ENCODE results near the gene KIF20B. TPM values are rescaled to one million over a fixed set of nuclear protein-coding genes. Genes with fewer than 3 reads are reported as not detected.
"Not testable (repeated sequence)": the region's sequence is repeated elsewhere in the genome, so short reads cannot be mapped to it uniquely, and the experiment has no call there.

The KIF20B gene
- total RNA-seq, 1 donor from 2014 or later = 5.4 TPM

DNA sequence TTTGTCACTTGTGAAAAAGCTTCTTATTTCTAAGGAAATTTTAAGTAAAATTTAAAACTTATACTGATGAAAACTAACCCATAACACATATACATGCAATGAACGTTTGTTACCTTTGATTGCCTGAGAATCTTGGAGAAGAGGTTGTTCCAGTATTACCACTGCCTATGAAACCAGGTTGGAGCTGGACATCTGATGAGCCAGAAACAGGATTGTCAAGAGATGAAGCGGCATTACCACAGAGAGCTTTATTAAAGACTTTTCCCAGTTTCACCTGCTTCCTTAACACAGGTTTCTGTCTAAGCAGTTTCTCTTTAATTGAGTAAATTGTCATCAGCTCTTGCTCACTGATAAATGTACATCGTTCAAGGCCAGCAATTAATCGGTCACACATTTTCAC lies 9.0 kb upstream of the KIF20B start:
- no peak for DNase-seq (ENCODE audit: low read depth)

DNA sequence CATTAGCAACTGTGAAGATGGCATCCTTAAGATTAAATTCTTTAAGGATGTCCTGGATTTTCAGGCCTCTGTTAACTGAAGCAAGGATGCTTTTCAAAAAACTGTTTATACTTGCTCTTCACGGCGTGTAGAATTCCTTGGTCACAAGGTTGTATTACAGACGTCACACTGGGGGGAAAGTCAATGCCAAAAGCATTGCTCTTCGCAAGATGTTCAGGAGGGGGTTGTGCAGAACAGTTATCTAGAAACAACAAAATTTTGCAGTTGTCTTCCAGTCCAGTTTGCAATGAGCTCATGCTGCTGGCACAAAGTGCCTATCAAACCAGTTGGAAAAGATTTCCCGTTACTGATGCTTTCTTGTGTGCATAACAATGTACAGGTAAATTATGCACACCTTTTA lies 8.2 kb upstream of the KIF20B start:
- no peak for DNase-seq (ENCODE audit: low read depth)

DNA sequence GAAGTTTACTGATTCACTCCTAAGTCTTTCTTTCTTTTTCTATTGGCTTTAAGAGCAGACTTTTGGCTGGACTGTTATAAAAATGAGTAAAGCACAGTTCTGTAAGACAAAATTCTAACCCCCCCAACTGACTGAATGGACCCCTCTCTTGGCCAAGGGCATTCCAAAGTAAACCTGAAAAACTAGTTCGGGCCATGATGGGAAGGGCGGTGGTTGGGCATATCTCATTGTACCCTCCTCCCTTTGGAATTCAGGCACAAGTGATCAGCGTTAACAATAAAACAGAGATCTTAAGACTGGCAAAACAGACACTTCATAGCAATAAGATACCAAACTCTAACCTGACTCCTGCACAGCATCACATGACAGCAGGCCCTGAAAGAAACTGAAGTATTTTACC lies 6.1 kb upstream of the KIF20B start:
- no peak for DNase-seq (ENCODE audit: low read depth)

DNA sequence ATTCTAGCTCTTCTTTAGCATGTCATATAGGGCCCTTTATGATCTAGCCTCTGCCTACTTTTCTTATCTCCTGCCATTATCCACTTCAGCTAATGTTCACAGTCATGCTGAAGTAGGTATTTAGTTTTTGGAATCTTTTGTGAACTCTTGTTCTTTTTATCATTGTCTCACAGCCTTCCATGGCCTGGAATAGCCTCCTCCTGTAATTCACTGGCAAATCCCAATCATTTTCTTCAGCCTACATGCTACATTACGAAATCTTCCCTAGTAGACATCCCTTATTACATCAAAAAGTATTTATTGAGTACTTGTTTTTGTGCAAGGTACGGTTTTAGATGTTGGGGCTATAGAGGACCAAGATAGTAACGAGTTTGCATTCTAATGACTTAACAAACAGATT lies 3.4 kb upstream of the KIF20B start:
- DNase-seq (ENCODE audit: low read depth) = no peak

DNA sequence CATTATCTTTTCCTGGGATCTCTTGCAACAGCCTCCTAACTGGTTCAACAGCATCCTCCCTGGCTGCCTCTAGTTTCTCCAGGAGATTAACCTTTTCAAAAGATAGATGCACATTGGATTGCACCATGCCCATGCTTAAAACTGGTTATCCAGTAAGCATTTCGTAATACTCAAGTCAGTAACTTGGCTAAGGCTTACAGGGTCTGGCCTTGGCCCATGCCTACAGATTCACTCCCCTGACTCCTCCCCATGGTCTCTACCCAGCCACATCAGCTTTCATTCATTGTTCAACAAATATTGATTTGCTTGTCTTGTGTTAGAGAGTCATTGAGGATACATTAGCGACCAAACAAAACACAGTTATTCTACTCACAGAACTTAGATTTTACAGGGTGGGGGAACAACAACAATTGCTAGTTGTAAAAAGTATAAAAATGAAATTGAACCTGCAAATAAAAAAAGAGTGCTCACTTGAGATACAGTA lies 1.8 kb upstream of the KIF20B start:
- DNase-seq (ENCODE audit: low read depth) = peak; percentile 58

GRCh38 chr10:89700923-89701241 lies 508 bp upstream of the KIF20B start:
- DNase-seq (ENCODE audit: low read depth) = no peak

GRCh38 chr10:89702121-89702480 lies 711 bp downstream of the KIF20B start:
- DNase-seq (ENCODE audit: low read depth) = peak; percentile 28

DNA sequence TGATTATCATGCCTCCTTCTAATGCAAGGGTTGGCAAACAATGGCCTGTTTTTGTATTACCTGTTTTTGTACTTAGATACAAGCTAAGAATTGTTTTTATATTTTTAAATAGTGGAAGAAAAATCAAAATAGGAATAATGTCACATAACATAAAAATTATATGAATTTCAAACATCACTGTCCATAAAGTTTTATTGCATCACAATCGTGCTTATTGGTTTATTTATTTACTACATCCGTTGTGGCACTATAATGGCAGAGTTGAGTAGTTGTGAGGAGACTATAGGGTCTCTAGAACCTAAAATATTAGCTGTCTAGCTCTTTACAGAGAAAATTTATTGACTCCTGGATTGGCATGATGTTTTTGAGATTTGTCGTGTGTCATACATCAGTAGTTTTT lies 4.1 kb downstream of the KIF20B start:
- DNase-seq (ENCODE audit: low read depth) = no peak

DNA sequence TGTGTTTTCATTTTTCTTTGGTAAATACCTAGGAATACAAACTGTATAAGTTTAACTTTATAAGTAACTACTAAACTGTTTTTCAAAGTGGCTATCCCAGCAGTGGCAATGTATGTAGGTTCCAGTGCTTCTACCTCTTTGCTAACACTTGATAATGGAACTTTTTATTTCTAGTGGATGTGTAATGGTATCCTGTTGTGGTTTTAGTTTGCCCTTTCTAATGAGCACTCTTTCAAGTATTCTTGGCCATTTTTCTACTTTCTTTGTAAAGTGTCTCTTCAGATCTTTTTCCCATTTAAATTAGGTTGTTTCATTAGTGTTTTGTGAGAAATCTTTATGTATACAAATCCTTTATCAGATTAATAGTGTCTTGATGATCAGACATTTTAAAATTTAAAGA lies 4.6 kb downstream of the KIF20B start:
- peak; percentile 32 for DNase-seq (ENCODE audit: low read depth)

- peak; percentile 10 for DNase-seq (ENCODE audit: low read depth)
Measured at GRCh38 chr10:89707372-89707771, 6.0 kb downstream of the KIF20B start.

DNA sequence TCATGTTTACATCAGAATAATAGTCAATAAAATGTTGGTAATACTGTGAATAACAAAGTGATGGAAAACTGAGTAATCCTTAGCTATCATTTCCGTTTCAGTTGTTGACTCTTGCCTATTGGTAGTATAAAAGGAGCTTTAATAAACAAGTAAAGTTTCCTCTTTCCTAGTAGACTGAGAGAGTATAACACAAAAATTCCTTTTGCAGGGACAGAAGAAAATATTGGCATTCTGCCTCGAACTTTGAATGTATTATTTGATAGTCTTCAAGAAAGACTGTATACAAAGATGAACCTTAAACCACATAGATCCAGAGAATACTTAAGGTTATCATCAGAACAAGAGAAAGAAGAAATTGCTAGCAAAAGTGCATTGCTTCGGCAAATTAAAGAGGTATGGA lies 9.4 kb downstream of the KIF20B start:
- no peak for DNase-seq (ENCODE audit: low read depth)

DNA sequence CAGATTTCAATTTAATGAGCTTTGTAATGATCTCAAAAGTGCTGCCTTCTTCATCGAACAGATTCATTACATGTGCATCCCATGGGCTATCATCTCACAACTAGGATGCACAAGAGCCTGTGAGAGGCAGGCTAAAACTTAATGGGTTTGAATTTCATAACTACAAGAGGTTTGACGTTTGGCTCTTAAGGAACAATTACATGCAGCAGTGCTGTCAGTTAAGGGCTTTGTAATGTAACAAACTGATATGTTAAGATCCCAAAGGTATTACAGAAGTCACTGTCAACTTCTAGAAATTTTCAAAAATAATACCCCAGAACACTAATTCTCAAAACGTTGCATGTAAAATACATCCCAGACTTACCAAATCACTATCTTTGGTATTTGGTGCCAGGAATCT lies 33.2 kb downstream of the KIF20B start:
- DNase-seq (ENCODE audit: low read depth) = no peak

DNA sequence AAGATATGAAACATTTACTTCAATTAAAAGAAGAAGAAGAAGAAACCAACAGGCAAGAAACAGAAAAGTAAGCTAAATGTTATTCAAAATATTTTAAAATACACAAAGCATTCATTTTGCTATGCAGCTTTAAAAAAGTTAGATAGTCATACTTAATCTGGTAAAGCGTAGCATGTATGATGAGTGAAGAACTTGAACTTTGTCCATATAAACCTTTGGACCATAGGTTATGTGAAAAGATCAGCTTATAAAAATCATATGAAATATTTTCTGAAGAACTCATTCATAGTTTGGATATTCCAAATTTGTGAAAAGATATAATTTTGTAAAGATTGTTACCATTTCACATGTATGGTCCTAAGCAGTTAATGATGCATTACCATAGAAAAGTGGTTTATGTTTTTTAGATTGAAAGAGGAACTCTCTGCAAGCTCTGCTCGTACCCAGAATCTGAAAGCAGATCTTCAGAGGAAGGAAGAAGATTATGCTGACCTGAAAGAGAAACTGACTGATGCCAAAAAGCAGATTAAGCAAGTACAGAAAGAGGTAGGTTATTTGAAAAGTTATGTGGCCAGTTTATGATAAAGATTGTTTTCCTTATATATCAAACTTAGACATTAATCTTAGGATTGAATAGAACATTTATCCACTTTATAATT lies 37.3 kb downstream of the KIF20B start:
- DNase-seq (ENCODE audit: low read depth) = no peak

DNA sequence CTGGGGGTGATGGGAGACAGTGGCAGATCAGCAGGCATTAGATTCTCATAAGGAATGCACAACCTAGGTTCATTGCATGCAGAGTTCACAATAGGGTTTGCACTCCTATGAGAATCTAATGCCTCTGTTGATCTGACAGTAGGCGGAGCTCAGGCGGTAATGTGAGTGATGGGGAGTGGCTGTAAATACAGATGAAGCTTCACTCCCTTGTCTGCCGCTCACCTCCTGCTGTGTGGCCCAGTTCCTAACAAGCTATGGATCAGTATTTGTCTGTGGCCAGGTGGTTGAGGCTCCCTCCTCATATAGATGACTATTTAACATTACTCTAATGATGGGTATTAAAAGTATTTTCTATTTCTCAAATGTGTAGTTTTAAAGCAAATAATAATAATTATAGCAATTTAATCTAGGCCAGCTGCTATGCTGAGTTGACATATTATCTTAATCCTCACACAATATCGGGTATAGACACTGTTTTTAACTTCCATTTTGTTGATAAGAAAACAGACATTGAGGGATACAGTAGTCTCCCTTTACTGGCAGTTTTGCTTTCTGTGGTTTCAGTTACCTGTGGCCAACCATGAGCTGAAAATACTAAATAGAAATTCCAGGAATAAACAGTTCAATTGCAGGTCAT lies 39.9 kb downstream of the KIF20B start:
- DNase-seq (ENCODE audit: low read depth) = no peak

DNA sequence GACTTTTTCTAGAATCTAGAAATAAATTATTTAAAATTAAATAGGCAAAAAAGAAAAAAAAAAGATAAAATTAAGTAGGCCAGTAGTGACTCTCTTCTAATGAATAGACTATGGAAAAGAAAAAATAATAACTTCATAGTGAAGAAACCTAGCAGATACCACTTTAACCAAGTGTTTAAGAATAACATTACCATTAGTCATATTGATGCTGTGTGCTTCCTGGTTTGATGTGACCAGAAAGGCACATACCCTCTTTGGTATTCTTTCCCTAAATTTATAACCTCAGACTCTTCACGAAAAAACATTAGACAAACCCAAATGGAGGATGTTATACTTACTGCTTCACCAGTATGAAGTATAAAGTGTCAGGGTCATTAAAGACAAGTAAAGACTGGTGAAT lies 42.6 kb downstream of the KIF20B start:
- peak; percentile 44 for DNase-seq (ENCODE audit: low read depth)

DNA sequence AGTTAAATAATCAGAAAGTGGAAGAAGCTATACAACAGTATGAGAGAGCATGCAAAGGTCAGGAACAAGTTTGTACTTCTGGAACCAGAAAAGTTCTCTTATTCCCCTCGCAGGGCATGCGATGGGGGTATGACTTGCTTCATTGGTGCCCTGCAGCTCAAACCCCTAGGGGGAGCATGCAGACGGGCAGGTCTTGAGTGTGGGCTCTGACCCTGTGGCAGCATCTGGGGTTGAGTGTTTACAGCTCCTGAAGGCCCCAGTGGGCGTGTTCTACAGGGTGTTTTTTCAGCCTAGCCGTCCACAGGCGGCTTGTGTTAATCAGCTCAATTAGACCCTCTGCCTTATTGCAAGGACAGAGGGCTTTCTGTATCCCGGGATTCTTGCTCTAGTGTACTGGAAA lies 44.5 kb downstream of the KIF20B start:
- no peak for DNase-seq (ENCODE audit: low read depth)

- DNase-seq (ENCODE audit: low read depth) = no peak
Measured at GRCh38 chr10:89750441-89750840, 49.1 kb downstream of the KIF20B start.

DNA sequence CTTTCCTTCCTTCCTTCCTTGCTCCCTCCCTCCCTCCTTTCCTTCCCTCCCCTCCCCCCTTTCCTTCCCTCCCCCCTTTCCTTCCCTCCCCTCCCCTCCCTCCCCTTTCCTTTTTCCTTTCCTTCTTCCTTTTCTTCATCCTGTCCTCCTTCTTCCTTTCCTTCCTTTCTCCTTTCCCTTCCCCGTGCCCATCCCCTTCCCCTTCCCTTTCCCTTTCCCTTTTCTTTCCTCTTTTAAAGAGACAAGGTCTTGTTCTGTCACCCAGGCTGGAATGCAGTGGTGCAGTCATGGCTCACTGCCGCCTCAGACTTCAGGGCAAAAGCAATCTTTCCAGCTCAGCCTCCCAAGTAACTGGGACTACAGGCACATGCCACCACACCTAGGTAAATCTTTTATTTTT lies 54.0 kb downstream of the KIF20B start:
- no peak for DNase-seq (ENCODE audit: low read depth)

GRCh38 chr10:89759531-89759930 lies 58.1 kb downstream of the KIF20B start:
- no peak for DNase-seq (ENCODE audit: low read depth)

DNA sequence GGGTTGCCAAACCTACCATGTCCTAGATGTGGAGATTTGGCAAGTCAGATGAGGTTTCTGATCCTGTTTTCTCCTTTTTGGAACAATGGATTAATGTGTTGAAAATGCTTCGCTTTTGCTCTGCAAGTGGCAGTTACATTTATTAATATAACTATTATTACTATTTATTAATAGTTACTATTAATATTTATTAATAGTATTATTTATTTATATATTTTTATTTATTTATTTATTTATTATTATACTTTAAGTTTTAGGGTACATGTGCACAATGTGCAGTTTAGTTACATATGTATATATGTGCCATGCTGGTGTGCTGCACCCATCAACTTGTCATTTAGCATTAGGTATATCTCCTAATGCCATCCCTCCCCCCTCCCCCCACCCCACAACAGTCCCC lies 62.3 kb downstream of the KIF20B start:
- not testable (repeated sequence) for DNase-seq (ENCODE audit: low read depth)

GRCh38 chr10:89771684-89772083 lies 70.3 kb downstream of the KIF20B start:
- no peak for DNase-seq (ENCODE audit: low read depth)

- DNase-seq (ENCODE audit: low read depth) = peak; percentile 33
Measured at GRCh38 chr10:89773081-89773480, 71.7 kb downstream of the KIF20B start.

DNA sequence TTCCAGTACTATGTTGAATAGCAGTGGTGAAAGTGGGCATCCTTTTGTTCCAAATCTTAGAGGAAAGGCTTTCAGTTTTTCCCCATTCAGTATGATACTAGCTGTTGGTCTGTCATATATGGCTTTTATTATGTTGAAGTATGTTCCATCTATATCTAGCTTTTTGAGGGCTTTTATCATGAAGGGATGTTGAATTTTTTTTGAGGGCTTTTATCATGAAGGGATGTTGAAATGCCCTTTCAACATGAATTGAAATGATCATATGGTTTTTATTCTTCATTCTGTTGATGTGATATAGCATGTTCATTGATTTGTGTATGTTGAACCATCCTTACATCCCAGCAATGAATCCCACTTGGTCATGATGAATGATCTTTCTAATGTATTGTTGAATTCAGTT lies 75.3 kb downstream of the KIF20B start:
- no peak for DNase-seq (ENCODE audit: low read depth)

DNA sequence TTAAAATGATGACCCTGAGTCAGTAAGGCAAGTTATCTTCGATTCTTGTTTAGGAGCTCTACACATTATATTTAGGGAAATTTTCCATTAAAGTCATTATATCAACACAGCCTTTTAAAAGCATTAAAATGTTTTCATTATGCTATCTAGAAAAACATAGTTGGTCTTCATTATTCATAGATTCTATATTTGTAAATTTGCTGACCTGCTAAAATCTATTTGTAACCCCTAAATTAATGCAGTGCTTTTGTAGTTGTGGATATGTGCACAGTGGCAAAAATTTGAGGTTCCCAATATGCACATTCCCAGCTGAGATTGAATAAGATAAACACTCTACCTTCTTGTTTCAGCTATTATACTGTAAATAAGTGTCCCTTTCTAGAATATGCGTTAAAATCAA lies 81.1 kb downstream of the KIF20B start:
- DNase-seq (ENCODE audit: low read depth) = no peak
